Right renal pelvis (tissue), 4 donors: ENCODE measurements around the gene ULBP1. TPM values are rescaled to one million over a fixed set of nuclear protein-coding genes. Genes with fewer than 3 reads are reported as not detected.
"Not testable (repeated sequence)": the region's sequence is repeated elsewhere in the genome, so short reads cannot be mapped to it uniquely, and the experiment has no call there.

Experiments used
- DNase-seq, 4 donors: peaks; one replicate each; pipeline ENCODE4 v3.0.0-alpha.2; 2013; ENCODE audit warnings: low read depth in 4 of 4, low spot score in 3 of 4, missing footprints in 1 of 4
- polyA plus RNA-seq, 4 donors: library from polyadenylated mRNA; unstranded; fragments of 120-200 nt; gene quantifications; one replicate each; pipeline ENCODE4 v1.2.1, GENCODE V29; 2013; ENCODE audit not compliant: insufficient read length in 4 of 4

The ULBP1 gene
- polyA plus RNA-seq, 4 donors: 1.5 to 2.1 (median 1.8) TPM

DNA sequence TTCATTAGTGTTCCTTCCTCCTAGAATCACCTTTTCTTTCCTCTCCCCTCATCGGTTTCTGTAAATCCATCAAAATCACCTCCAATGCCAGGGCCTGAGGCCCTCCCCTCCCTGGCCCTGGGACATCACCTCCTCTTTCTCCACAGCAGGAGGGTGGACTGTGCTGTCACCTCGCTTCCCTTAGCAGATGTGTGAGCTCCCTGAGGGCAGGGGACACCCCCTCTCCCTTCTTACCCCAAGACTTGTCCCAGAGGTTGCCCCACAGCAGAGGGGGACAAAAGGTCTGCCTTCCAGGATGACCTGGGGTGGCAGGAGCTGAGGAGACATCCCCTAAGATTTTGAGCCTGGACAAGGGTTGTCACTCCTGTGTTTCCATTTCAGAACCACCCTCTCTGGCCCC is 5.9 kb downstream of the ULBP1 start:
- no peak for DNase-seq

DNA sequence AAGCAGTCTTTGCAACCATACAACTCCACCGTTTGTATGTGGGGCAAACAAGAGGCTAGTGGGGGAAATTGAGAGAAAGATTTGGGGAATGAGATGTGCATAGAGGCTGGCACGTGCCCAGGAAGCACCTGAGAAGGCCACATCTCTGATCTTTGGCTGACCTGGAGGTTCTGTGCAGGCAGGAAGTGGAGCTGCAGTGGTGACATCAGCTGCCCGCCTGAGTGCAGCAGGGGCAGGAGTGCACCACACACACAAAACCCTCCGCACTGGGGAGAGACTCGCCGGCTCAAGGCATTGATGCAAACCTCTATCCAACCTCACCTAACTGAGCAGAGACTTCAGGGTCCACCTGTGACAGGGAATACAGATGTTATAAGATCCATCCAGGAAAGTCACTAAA is 10.7 kb downstream of the ULBP1 start:
- not testable (repeated sequence) for DNase-seq

DNA sequence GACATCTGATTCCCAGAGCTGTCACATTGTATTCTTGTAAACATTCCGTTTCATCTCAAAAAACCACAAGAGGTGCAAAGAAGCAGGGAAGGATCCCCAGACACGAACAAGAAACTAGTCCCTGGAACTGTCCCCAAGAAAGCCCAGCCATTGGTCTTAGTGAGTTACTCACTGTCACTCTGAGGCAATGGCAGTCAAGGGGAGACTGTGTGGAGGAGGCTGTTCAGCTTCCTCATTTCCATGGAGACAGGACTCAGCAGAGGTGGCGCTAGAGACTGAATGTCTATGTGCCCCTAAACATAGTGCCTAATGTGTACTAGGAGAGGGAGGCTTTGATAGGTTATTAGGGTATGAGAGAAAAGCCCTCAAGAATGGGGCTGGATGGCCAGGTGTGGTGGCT is 11.1 kb downstream of the ULBP1 start:
- DNase-seq: no peak

DNA sequence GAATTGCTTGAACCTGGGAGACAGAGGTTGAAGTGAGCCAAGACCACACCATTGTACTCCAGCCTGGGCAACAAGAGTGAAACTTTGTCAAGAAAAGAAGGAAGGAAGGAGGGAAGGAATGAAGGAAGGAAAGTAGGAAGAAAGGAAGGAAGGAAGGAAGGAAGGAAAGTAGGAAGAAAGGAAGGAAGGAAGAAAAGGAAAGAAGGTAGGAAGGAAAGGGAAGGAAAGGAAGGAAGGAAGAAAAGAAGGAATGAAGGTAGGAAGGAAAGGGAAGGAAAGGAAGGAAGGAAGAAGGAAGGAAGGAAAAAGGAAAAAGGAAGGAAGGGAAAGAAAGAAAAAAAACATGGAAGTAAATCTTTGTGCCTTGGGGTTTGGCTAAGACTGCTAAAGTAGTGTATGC is 11.7 kb downstream of the ULBP1 start:
- no peak for DNase-seq

DNA sequence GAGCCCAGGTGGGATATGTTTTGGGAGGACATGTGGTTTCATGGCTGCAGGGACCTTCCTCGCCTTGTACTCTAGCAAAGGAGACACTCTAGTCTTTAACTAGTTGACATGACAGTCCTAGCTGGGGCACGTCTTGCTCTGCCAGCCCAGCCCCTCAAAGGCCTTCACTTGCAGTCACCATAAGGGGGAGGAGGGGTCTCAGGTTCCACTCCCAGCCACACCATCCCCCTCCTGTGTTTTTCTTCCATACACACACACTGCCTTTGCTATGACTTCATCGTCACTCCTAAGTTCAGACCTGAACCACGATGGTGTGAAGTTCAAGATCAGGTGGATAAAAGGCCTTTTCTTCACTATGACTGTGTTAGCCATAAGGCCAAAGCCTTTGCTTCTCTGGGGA is 13.5 kb downstream of the ULBP1 start:
- no peak for DNase-seq

DNA sequence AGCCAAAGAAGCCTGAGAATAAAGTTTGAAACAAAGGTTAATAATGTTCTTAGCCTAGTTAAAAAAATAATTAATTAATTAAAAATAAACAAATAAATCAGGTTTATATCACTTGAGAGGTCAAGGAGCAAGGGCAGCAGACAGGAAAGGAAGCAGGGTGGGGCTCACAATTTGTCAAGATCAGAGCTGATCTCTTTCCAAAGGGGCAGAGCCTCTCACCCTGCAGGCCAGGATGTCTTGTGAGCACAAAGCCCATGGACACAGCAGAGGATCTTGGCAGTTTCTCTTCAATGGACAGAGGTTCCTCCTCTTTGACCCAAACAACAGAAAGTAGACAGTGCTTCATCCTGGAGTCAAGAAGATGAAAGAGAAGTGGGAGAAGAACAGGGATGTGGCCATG is 14.9 kb downstream of the ULBP1 start:
- DNase-seq: no peak

DNA sequence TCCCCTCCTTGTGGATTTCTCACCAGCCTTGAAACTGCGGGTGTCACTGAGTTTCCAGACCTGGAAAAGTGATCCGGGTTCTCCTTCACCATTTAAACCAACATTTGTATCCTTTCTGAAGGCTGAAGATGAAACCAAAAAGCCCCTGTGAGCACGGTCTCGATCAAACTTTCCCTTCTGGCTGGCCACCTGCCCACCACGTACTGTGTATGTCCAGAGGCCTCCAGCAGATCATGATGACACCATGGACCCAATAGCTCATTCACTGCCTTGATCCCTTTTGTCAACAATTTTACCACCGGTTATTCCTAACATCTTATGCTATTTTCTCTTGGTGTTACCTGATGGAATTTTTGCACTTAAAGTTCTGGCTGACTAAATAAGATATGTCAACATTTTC is 15.6 kb downstream of the ULBP1 start:
- no peak for DNase-seq

DNA sequence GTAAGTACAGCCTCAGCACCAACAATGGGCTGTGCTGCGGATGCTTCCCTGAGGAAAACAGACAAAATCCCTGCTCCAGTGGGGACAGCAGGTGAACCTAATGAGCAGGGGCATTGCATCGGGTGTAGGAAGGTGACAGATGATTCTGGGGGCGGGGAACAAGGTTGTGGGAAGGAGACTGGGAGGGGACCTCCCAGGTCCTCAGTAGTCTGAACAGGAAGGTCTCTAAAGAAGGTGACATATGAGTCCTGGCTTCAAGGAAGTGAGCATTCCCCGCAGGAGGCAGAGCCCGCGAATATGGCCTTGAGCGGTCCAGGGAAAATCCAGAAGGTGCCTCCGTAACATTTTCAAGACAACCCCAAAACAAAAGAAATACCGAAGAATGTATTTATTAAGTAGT is 19.4 kb downstream of the ULBP1 start:
- DNase-seq: no peak

DNA sequence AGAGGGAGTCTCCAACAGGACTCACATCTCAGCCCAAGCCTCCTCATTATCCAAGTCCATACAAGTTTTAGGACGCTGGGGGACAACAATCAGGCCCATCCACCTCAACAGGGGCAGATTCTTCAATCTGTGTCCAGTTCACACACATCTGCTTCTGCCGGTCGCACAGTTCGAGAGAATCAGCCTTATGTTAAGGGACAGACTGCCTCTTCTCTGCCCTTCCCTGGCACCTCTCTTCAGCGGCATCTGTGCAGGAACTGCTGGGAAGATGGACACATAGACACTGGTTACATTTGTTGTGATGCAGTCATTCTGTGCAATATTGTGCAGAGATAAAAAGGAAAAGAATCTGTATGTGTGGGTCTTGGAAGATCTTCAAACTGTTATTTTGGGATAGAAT is 21.0 kb downstream of the ULBP1 start:
- DNase-seq: no peak

DNA sequence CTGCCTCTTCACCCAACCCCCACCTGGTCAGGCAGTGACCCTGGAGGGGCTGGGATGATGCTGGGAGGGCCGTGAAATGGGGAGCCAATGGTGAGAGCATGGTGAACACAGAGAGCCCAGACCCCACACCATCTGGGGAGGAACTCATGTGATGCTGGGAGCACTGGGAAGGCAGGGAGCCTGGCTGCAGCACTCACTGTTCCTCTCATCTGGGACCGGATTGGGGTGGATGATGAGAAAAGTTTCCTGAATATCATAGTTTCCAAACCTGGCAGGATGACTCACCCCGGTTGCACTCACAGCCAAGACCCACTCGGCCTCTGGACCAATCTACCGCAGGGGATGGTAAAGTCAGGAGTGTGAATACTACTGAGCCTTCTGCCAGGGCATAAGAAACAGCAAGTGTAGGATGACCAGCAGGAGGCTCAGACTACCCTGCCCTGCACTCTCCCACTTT is 21.8 kb downstream of the ULBP1 start:
- DNase-seq: no peak

DNA sequence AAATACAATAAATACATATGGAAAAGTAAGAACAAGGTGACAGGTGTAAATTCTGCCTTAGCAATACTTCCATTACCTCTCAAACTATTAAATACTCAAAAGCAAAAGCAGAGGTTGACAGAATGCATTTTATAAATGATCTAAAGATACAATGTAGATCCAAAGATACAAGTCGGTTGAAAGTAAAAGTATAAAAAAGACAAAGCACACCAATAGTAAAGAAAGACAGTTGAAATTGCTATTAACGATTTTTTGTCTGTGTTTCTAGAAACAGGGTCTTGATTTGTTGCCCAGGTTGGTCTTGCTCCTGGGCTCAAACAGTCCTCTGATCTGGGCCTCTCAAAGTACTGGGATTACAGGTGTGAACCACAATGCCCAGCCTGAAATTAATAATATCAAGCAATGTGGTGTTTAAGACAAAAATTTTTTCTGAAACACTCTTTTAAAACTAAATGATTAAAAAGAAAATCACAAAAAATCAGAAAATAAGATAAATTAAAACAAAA is 23.9 kb downstream of the ULBP1 start:
- DNase-seq: no peak

DNA sequence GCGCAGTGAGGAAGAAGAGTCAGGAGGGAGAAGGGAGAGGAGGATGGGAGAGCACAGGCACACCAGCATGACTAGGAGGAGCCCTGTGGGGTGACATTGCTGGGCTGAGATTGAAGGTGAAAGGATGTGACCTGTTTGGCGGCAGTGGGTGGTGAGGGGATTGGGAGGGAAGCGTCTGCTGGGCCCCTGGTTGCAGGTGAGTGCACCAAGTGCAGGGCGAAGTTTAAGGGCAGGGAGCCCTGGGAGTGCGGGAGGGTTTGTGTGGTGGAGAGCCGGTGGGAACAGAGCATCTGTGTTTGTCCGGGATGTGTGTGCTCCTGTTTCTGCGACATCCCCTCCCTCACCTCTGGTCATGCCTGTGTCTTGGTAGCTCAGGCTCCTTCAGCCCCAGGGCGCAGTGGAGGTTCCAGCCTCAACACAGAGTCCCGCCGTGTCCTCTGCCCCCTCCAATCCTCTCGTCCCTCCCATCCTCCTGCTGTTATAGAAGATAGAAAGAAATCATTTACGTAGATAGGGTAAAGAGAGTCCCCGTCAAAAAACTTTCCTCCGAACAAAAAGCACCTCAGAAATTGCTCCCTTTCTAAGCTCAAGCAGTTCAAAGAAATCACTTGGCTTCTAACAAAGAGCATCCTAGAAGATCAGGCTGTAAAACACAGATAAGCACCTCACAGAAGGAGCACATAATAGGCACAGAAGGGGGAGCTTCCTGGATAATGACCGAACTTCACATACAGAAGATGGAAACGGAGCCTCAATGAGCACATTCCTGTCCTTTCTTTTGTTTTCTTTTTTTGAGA is 25.0 kb downstream of the ULBP1 start:
- DNase-seq: no peak

DNA sequence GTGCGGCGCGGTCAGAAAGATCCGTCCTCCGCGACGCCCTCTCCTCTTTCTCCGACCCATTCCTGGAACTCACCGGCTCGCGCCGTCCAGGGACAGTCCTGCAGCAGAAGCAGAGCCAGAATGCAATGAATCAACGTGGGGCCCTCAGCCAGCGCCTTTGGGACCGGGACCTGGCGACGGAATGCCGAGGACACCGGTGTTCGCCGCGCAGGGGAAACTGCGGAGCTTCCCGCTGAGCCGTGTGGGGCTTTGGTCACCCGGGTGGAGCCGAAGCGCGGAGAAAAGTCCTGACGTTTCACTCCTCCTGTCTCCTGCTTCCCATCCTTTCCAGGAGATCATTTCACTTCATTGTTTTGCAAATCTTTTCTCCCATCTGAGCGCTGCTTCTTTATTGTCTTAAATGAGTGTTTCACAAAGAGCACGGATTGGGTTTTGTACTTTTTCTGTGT is 26.5 kb downstream of the ULBP1 start:
- DNase-seq: no peak

DNA sequence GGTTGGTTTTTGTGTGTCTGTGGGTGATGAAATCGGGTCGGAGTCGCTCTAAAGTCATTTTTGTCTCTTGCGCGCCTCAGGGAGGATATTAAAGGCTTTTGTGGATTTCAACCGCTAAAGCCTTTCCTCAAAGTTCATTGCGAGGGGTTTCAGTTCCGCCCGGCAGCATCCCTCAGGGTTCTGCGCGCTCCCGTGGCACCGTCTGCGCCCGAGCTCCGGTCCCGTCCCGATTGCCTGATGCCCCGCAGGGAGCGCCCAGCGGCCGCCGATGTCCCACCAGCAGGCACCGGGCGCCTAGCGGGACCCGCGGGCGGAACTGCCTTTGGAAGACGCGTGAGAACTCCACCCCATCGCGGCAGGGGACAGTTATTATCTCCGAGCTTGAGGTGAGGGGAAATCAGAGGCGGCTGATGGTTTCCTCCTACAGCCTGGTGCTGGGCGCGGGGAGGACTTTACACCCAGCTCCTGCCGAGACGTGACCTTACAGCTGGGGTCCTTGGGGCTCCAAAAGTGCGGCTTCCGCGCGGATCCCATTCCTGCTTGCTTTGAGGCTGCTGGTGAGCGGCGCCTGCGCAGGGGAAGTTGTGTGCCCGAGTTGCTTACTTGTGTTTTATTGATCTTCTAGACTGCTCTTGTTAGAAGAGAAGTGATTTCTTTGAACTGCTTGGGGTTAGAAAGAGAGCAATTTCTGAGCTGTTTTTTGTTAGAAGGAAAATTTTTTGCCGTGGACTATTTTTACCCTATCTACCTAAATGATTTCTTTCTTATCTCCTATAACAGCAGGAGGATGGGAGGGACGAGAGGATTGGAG is 27.1 kb downstream of the ULBP1 start:
- DNase-seq: no peak

DNA sequence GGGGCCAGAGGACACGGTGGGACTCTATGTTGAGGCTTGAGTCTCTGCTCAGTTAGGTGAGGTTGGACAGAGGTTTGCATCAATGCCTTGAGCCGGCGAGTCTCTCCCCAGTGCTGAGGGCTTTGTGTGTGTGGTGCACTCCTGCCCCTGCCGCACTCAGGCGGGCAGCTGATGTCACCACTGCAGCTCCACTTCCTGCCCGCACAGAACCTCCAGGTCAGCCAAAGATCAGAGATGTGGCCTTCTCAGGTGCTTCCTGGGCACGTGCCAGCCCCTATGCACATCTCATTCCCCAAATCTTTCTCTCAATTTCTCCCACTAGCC is 27.7 kb downstream of the ULBP1 start:
- DNase-seq: not testable (repeated sequence)

DNA sequence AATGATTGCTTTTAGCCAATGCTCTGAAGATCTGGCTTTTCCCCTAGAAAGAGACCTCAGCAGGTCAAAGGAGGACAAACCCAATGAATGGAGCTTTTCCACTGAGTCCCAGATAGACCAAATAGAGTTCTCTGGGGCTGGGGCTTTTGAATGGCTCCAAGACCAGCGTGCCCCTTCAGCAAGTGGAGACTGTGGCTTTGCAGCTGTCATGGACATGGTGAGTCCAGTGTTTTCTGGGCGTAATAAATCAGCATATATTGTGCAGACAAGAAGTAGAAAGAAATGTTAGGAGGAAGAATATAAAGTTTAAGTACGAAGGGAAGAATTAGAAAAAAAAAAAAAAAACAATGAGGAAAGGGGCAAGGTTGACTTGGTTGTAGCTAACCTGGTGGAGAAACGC is 28.1 kb downstream of the ULBP1 start:
- DNase-seq: no peak

DNA sequence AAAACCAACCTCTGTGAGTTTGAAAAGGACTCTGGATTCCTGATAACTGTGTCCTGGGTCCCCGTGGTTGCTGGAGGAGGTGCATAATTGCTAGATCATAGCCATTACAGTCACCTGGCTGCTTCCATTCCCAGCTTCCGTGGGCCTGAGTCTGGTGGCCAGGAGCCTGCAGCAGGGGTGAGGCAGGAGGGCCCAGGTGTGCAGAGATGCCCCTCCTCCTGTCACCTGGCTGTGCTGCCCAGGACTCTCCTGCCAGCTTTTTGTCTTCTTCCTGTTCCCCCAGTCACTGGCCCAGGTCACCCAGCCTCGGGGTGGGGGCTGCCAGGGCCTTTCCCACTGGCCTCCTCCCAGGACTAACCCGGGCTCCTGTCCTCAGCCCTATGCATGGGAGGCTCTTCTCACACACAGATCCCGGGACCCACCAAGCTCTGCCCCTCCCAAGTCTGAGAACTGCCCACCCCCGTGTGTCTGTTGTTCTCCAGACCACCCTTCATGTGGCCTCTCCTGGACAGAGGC is 31.6 kb downstream of the ULBP1 start:
- DNase-seq: no peak

DNA sequence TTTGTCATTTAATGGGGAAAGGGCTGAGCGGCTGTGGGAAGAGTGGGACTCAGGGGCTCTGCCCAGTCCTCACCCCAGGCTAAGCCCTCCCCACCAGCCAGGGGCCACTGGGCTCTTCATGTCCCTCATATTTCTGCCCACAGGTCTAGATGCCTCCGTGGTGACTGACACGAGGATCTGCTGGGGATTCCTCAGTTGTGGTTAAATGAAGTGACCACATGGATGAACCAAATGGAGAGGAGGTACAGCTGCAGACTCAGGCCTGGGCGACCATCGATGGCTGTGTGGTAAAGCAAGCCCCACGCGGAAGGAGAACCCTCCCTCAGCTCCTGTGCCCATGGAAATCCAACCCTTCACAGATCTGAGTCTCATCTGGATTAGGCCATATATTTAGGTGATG is 32.2 kb downstream of the ULBP1 start:
- DNase-seq: no peak

DNA sequence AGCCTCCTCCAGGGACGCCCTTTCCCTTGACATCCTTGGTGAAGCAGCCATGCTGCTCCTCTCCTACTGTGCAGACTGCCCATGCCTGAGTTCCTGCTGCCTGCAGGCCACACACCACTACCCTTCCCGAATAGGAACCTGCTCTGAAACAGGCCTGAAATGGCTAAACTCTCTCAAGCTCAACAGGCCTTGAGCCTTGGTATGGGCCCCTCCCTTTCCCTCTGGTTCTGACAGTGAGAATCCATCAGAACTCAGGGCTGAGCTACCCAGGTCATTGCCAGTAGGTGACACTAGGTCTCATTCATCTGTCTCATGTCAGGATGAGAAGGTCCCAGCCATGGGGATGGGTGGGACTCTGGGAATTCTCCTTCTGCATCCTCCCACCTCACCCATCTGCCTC is 35.9 kb downstream of the ULBP1 start:
- no peak for DNase-seq

DNA sequence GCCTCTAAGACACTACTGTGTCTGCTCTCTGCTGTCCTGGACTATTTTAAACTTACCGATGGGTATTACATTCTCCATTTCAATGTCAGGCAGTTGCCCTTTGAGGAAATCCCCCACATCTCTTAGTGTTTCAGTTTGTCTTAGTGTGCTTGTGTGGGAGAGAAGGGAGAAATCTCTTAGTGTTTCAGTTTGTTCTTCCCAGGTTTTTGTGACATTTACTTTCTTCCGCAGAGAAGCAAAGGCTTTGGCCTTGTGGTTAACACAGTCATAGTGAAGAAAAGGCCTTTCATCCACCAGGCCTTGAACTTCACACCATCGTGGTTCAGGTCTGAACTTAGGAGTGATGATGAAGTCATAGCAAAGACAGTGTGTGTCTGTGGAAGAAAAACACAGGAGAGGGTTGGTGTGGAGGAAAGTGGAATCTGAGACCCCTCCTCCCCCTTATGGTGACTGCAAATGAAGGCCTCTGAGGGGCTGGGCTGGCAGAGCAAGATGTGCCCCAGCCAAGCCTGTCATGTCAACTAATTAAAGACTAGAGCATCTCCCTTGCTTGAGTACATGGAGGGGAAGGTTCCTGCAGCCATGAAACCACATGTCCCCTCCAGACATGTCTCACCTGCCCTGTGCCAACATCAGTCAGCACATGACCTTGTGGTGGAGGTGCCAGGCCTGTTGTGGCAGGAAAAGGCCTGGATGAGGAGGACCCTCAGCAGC is 37.7 kb downstream of the ULBP1 start:
- DNase-seq: no peak

DNA sequence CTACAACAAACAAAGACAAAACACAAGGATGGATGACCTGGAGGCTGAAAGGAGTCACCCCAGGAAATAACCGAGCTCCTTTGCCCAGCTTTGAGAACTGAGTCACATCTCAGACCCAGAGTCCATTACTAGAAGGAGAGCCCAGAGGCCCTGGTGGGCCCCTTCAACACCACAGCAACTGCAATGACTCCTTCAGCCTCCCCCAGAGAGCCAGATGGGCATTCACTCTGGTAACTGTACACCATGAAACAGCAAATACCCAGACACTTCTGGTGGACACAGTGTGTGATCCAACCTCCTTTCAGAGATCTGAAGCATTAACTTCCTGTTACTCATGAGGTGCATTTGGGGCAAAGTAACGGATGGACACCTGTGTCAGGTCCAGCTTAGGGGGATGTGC is 39.0 kb downstream of the ULBP1 start:
- no peak for DNase-seq
